HepG2 (cell line): Measurements from ENCODE around the gene HSD17B2. TPM values are rescaled to one million over a fixed set of nuclear protein-coding genes. Genes with fewer than 3 reads are reported as not detected.
A peak's percentile ranks its signal among the peaks of the same experiment; 100 is the strongest.

Source experiments
- HDAC1 ChIP-seq: sonication (generic); formaldehyde crosslinking; IDR thresholded peaks from 2 replicates; pipeline ENCODE4 v1.5.1; 2020; ENCODE audit warnings: mild to moderate bottlenecking, missing genetic modification reagents
- HNF1B ChIP-seq: sonication (generic); formaldehyde crosslinking; IDR thresholded peaks from 2 replicates; pipeline ENCODE4 v1.5.1; 2020; ENCODE audit warnings: mild to moderate bottlenecking, moderate library complexity, missing genetic modification reagents
- KDM1A ChIP-seq: IDR thresholded peaks from 2 replicates; pipeline ENCODE4 v1.6.1; 2016; ENCODE audit warnings: missing compliant biosample characterization
- MAFG ChIP-seq: sonication (generic); formaldehyde crosslinking; IDR thresholded peaks from 2 replicates; pipeline ENCODE4 v1.5.1; 2020; ENCODE audit warnings: mild to moderate bottlenecking, missing genetic modification reagents
- MBD4 ChIP-seq: IDR thresholded peaks from 2 replicates; pipeline ENCODE4 v1.6.1; 2012; ENCODE audit warnings: low read length, inconsistent platforms, borderline replicate concordance
- MLLT10 ChIP-seq: sonication (generic); formaldehyde crosslinking; IDR thresholded peaks from 2 replicates; pipeline ENCODE4 v1.4.0; 2020; ENCODE audit warnings: missing genetic modification reagents
- NCOA2 ChIP-seq: sonication (generic); formaldehyde crosslinking; IDR thresholded peaks from 2 replicates; pipeline ENCODE4 v1.8.0; 2022; ENCODE audit warnings: inconsistent platforms
- NFIC ChIP-seq: IDR thresholded peaks from 2 replicates; pipeline ENCODE4 v1.6.1; 2012; ENCODE audit warnings: mild to moderate bottlenecking, low read length, inconsistent platforms
- NR2F2 ChIP-seq: IDR thresholded peaks from 2 replicates; pipeline ENCODE4 v1.6.1; 2012; ENCODE audit warnings: low read depth, inconsistent platforms, borderline replicate concordance
- PITX1 ChIP-seq: sonication (generic); formaldehyde crosslinking; IDR thresholded peaks from 2 replicates; pipeline ENCODE4 v1.5.1; 2020; ENCODE audit warnings: mild to moderate bottlenecking, missing genetic modification reagents
- POGK ChIP-seq: sonication (generic); formaldehyde crosslinking; conservative IDR thresholded peaks from 2 replicates; pipeline ENCODE4 v1.8.0; 2022; ENCODE audit warnings: mild to moderate bottlenecking, moderate library complexity, missing genetic modification reagents
- RAD21 ChIP-seq: fragments of 450-650 bp; formaldehyde crosslinking; IDR thresholded peaks from 2 replicates; pipeline ENCODE4 v1.5.0; 2020; ENCODE audit warnings: mild to moderate bottlenecking
- RORA ChIP-seq: sonication (generic); formaldehyde crosslinking; IDR thresholded peaks from 2 replicates; pipeline ENCODE4 v1.5.0; 2020; ENCODE audit warnings: mild to moderate bottlenecking, missing genetic modification reagents, moderate library complexity
- SALL1 ChIP-seq: sonication (generic); formaldehyde crosslinking; IDR thresholded peaks from 2 replicates; pipeline ENCODE4 v1.8.0; 2022; ENCODE audit warnings: mild to moderate bottlenecking, missing genetic modification reagents
- SP4 ChIP-seq: sonication (generic); formaldehyde crosslinking; IDR thresholded peaks from 2 replicates; pipeline ENCODE4 v1.8.1; 2023; ENCODE audit warnings: mild to moderate bottlenecking, missing genetic modification reagents
- TGIF2 ChIP-seq: IDR thresholded peaks from 2 replicates; pipeline ENCODE4 v1.6.1; 2016; ENCODE audit warnings: control low read depth, missing compliant biosample characterization
- ZBTB39 ChIP-seq: sonication (generic); formaldehyde crosslinking; IDR thresholded peaks from 2 replicates; pipeline ENCODE4 v1.5.0; 2020; ENCODE audit warnings: missing genetic modification reagents
- ZBTB42 ChIP-seq: sonication (generic); formaldehyde crosslinking; IDR thresholded peaks from 2 replicates; pipeline ENCODE4 v1.5.0; 2020; ENCODE audit warnings: mild to moderate bottlenecking, missing genetic modification reagents
- ZEB1 ChIP-seq: IDR thresholded peaks from 2 replicates; pipeline ENCODE4 v1.6.1; 2012; ENCODE audit warnings: mild to moderate bottlenecking, low read depth, inconsistent platforms; ENCODE audit not compliant: insufficient replicate concordance
- ZNF207 ChIP-seq: fragments of 450-650 bp; IDR thresholded peaks from 2 replicates; pipeline ENCODE4 v1.6.1; 2016; ENCODE audit warnings: antibody characterized with exemption, borderline replicate concordance
- ZNF547 ChIP-seq: sonication (generic); formaldehyde crosslinking; IDR thresholded peaks from 2 replicates; pipeline ENCODE4 v1.5.1; 2020; ENCODE audit warnings: mild to moderate bottlenecking, missing genetic modification reagents
- ZNF574 ChIP-seq: sonication (generic); formaldehyde crosslinking; IDR thresholded peaks from 2 replicates; pipeline ENCODE4 v1.4.0; 2020; ENCODE audit warnings: missing genetic modification reagents
- ZNF737 ChIP-seq: sonication (generic); formaldehyde crosslinking; IDR thresholded peaks from 2 replicates; pipeline ENCODE4 v1.5.0; 2020; ENCODE audit warnings: missing genetic modification reagents, mild to moderate bottlenecking, borderline replicate concordance
- ZNF850 ChIP-seq: sonication (generic); formaldehyde crosslinking; conservative IDR thresholded peaks from 2 replicates; pipeline ENCODE4 v1.9.0; 2021; ENCODE audit warnings: mild to moderate bottlenecking, missing genetic modification reagents
- ZSCAN25 ChIP-seq: sonication (generic); formaldehyde crosslinking; IDR thresholded peaks from 2 replicates; pipeline ENCODE4 v1.8.0; 2022; ENCODE audit warnings: mild to moderate bottlenecking, missing genetic modification reagents
- ZSCAN29 ChIP-seq: sonication (generic); formaldehyde crosslinking; conservative IDR thresholded peaks from 2 replicates; pipeline ENCODE4 v1.4.0; 2020; ENCODE audit warnings: mild to moderate bottlenecking, missing genetic modification reagents
- polyA plus RNA-seq, 8 experiments: library from polyadenylated mRNA; depleted of rRNA in 3 of 8; stranded (reverse) in 7 of 8; unstranded in 1 of 8; fragments of >200 nt; fragmentation: Illumina TruSeq in 4 of 8; extraction: Trizol in 4 of 8; gene quantifications; 2 replicates each; pipeline versions ENCODE4 v1.2.1 to v1.2.3, GENCODE V29; 2011 to 2016; ENCODE audit warnings: low read depth in 4 of 8, missing spikeins in 1 of 8, mixed read lengths in 1 of 8; ENCODE audit not compliant: insufficient read depth in 1 of 8
- total RNA-seq, 5 experiments: library from RNA; depleted of rRNA; stranded (reverse); fragments of >200 nt; fragmentation: Illumina TruSeq; extraction: Trizol; gene quantifications; 2 replicates each; pipeline ENCODE4 v1.2.3, GENCODE V29; 2016; ENCODE audit warnings: low read depth in 1 of 5

The HSD17B2 gene
- total and polyA plus RNA-seq, 2 of the 13 experiments (the other 11 are each of a cell fraction or from before 2014, with no cell fraction given), result 26.3 to 69.3 TPM

- TF ChIP-seq ZSCAN25, result no peak
- no peak for TF ChIP-seq TGIF2
- TF ChIP-seq POGK (CRISPR knock-in tag), result no peak
- TF ChIP-seq PITX1 (CRISPR knock-in tag), result no peak
- no peak for TF ChIP-seq NCOA2
- TF ChIP-seq NFIC, result no peak
- TF ChIP-seq ZBTB42 (CRISPR knock-in tag), result no peak
- TF ChIP-seq ZNF574 (CRISPR knock-in tag), result peak; percentile 55; the same call in 1 of the 2 replicates
- no peak for TF ChIP-seq ZEB1
- TF ChIP-seq MBD4, result no peak
- TF ChIP-seq SALL1 (CRISPR knock-in tag), result peak; percentile 52
- TF ChIP-seq HNF1B (CRISPR knock-in tag), result 0 out of 2 replicates have a peak, but pooled peaks have one; percentile 24
- TF ChIP-seq MLLT10 (CRISPR knock-in tag), result no peak
- no peak for TF ChIP-seq MAFG
- no peak for TF ChIP-seq ZSCAN29 (CRISPR knock-in tag)
- no peak for TF ChIP-seq ZNF207
- no peak for TF ChIP-seq ZNF850 (CRISPR knock-in tag)
- TF ChIP-seq RAD21 (CRISPR knock-in tag), result no peak
- TF ChIP-seq HDAC1 (CRISPR knock-in tag), result no peak
- TF ChIP-seq ZNF737 (CRISPR knock-in tag), result no peak
- TF ChIP-seq NR2F2, result no peak
- peak; percentile 42; the same call in 1 of the 2 replicates for TF ChIP-seq SP4 (CRISPR knock-in tag)
- no peak for TF ChIP-seq ZNF547 (CRISPR knock-in tag)
- no peak for TF ChIP-seq ZBTB39 (CRISPR knock-in tag)
- TF ChIP-seq KDM1A (CRISPR knock-in tag), result no peak
- TF ChIP-seq RORA (CRISPR knock-in tag), result no peak
Measured at GRCh38 chr16:82044585-82044911, 9.5 kb downstream of the HSD17B2 start (continued).
